Thymus (tissue), 11 donors: ENCODE data around the gene CEP41. TPM values are rescaled to one million over a fixed set of nuclear protein-coding genes. Genes with fewer than 3 reads are reported as not detected.
A peak's percentile ranks its signal among the peaks of the same experiment; 100 is the strongest.

Experiments used
- DNase-seq, 9 donors: peaks; one replicate each; pipeline ENCODE4 v3.0.0-alpha.2; 2013; ENCODE audit warnings: low spot score in 9 of 9, low read depth in 6 of 9, missing footprints in 1 of 9
- H3K27ac ChIP-seq, 2 donors: one replicate each; pipeline ENCODE4 v1.5.1; 2013; ENCODE audit warnings: control low read depth in 1 of 2, low read depth in 1 of 2, low read length in 1 of 2, mild to moderate bottlenecking in 1 of 2, moderate library complexity in 1 of 2
- H3K27me3 ChIP-seq, 2 donors: one replicate each; pipeline ENCODE4 v1.5.1; 2013; ENCODE audit warnings: low read length in 1 of 2; ENCODE audit not compliant: control insufficient read depth in 2 of 2, insufficient read depth in 1 of 2
- H3K36me3 ChIP-seq, 2 donors: one replicate each; pipeline ENCODE4 v1.5.1; 2013; ENCODE audit warnings: low read length in 1 of 2, mild to moderate bottlenecking in 1 of 2, moderate library complexity in 1 of 2; ENCODE audit not compliant: control insufficient read depth in 2 of 2, insufficient read depth in 2 of 2
- H3K4me1 ChIP-seq, 2 donors: one replicate each; pipeline ENCODE4 v1.5.1; 2013; ENCODE audit warnings: low read length in 2 of 2; ENCODE audit not compliant: control insufficient read depth in 2 of 2, insufficient read depth in 2 of 2
- H3K4me3 ChIP-seq, 2 donors: one replicate each; pipeline ENCODE4 v1.5.1; 2013; ENCODE audit warnings: low read length in 2 of 2, control low read depth in 1 of 2, mild to moderate bottlenecking in 1 of 2
- H3K9me3 ChIP-seq, 2 donors: one replicate each; pipeline ENCODE4 v1.5.1; 2013; ENCODE audit warnings: low read length in 1 of 2, mild to moderate bottlenecking in 1 of 2; ENCODE audit not compliant: control insufficient read depth in 2 of 2, insufficient read depth in 1 of 2
- WGBS: extraction: QIAGEN DNeasy Blood & Tissue Kit; methylation state at CpG from one replicate; pipeline ENCODE4 v1.1.7; 2013; 5-methylcytosine and 5-hydroxymethylcytosine counted together
- polyA plus RNA-seq: library from polyadenylated mRNA; stranded (reverse); fragments of 200-250 nt; gene quantifications from one replicate; pipeline ENCODE4 v1.2.3, GENCODE V29; 2013
- total RNA-seq: library from RNA; stranded (reverse); fragments of 120-200 nt; gene quantifications from one replicate; pipeline ENCODE4 v1.2.4, GENCODE V29; 2013
- donor health status: healthy.

CEP41 gene
- total and polyA plus RNA-seq, 2 donors = 11.2 to 15.7 TPM

- peaks cover 0 to 12% of the 10 kb centered on the region in 2 donors for H3K36me3 ChIP-seq
- peaks cover 2 to 25% of the 10 kb centered on the region in 2 donors for H3K4me1 ChIP-seq
- no peaks in the 10 kb centered on the region for H3K27me3 ChIP-seq
- DNase-seq = no peak
- H3K4me3 ChIP-seq = no peak overlapping the region
- WGBS = 98% methylated on average over 4 of the region's 4 CpGs
- peaks cover 6 to 16% of the 10 kb centered on the region in 2 donors for H3K9me3 ChIP-seq
- H3K27ac ChIP-seq = no peak overlapping the region
Observed at GRCh38 chr7:130358471-130358870, 82.3 kb downstream of the CEP41 start.

GRCh38 chr7:130356876-130357611 lies 83.8 kb downstream of the CEP41 start:
- peak overlapping the region; percentile 56 to 76 for H3K27ac ChIP-seq
- WGBS = 94% methylated on average over 16 of the region's 16 CpGs
- DNase-seq = no peak

GRCh38 chr7:130356121-130356875 lies 84.5 kb downstream of the CEP41 start:
- no peak overlapping the region for H3K4me3 ChIP-seq
- 78% methylated on average over 9 of the region's 9 CpGs for WGBS
- H3K4me1 ChIP-seq = peaks cover 2 to 28% of the 10 kb centered on the region in 2 donors
- peaks cover 0 to 8% of the 10 kb centered on the region in 2 donors for H3K36me3 ChIP-seq
- H3K27ac ChIP-seq = peak overlapping the region; percentile 56 to 76
- H3K9me3 ChIP-seq = peaks cover 6 to 23% of the 10 kb centered on the region in 2 donors
- no peaks in the 10 kb centered on the region for H3K27me3 ChIP-seq
- DNase-seq = no peak

More at GRCh38 chr7:130356876-130357611, 83.8 kb downstream of the CEP41 start:
- no peak overlapping the region for H3K4me3 ChIP-seq
- H3K4me1 ChIP-seq = peaks cover 2 to 20% of the 10 kb centered on the region in 2 donors
- peaks cover 6 to 19% of the 10 kb centered on the region in 2 donors for H3K9me3 ChIP-seq
- no peaks in the 10 kb centered on the region for H3K27me3 ChIP-seq
- H3K36me3 ChIP-seq = peaks cover 0 to 12% of the 10 kb centered on the region in 2 donors

- Histone ChIP-seq H3K27ac (no peak overlapping the region), H3K9me3 (peaks cover 0 to 6% of the 10 kb centered on the region in 2 donors), H3K4me3 (no peak overlapping the region), H3K36me3 (no peaks in the 10 kb centered on the region), H3K4me1 (peaks cover 2 to 47% of the 10 kb centered on the region in 2 donors), H3K27me3 (no peaks in the 10 kb centered on the region)
- DNase-seq = no peak
- WGBS = 97% methylated on average over 7 of the region's 7 CpGs
Observed at GRCh38 chr7:130353196-130353595, 87.6 kb downstream of the CEP41 start.

- Histone ChIP-seq H3K4me1 (peaks cover 2 to 47% of the 10 kb centered on the region in 2 donors), H3K27ac (peak overlapping the region in 1 of 2 donors; percentile 10), H3K9me3 (peaks cover 0 to 6% of the 10 kb centered on the region in 2 donors), H3K27me3 (no peaks in the 10 kb centered on the region), H3K4me3 (no peak overlapping the region), H3K36me3 (no peaks in the 10 kb centered on the region)
- WGBS = 94% methylated on average over 20 of the region's 20 CpGs
- DNase-seq = no peak
Observed at GRCh38 chr7:130352194-130353074, 88.4 kb downstream of the CEP41 start.

GRCh38 chr7:130351791-130352090 lies 89.1 kb downstream of the CEP41 start:
- Histone ChIP-seq H3K27ac (peak overlapping the region in 1 of 2 donors; percentile 11), H3K36me3 (no peaks in the 10 kb centered on the region), H3K27me3 (no peaks in the 10 kb centered on the region), H3K4me3 (no peak overlapping the region), H3K9me3 (peaks cover 0 to 6% of the 10 kb centered on the region in 2 donors), H3K4me1 (peaks cover 0 to 46% of the 10 kb centered on the region in 2 donors)
- WGBS = 95% methylated on average over 6 of the region's 6 CpGs
- DNase-seq = no peak

- DNase-seq = no peak
Observed at GRCh38 chr7:130350945-130351790, 89.6 kb downstream of the CEP41 start.

More at GRCh38 chr7:130350945-130351790, 89.6 kb downstream of the CEP41 start:
- H3K27me3 ChIP-seq = no peaks in the 10 kb centered on the region
- no peaks in the 10 kb centered on the region for H3K36me3 ChIP-seq
- 82% methylated on average over 20 of the region's 20 CpGs for WGBS
- peak overlapping the region in 1 of 2 donors; percentile 65 for H3K27ac ChIP-seq
- H3K9me3 ChIP-seq = peaks cover 0 to 6% of the 10 kb centered on the region in 2 donors
- peaks cover 0 to 40% of the 10 kb centered on the region in 2 donors for H3K4me1 ChIP-seq
- H3K4me3 ChIP-seq = no peak overlapping the region
